Uterus (tissue), 4 donors: ENCODE data around the gene APOL1. TPM values are rescaled to one million over a fixed set of nuclear protein-coding genes. Genes with fewer than 3 reads are reported as not detected.
A peak's percentile ranks its signal among the peaks of the same experiment; 100 is the strongest.

Experiments
- DNase-seq, 2 donors: peaks; one replicate each; pipeline ENCODE4 v3.0.0-alpha.2; 2019 to 2020
- H3K27ac ChIP-seq, 2 donors: fragments of 200-600 bp; sonication (generic); 1 replicate in 1 of 2; 2 replicates in 1 of 2; pipeline ENCODE4 v1.5.1; 2016 to 2018
- H3K27me3 ChIP-seq, 2 donors: fragments of 200-600 bp; sonication (generic); one replicate each; pipeline ENCODE4 v1.5.1; 2018 to 2019; ENCODE audit warnings: control low read depth in 1 of 2
- H3K36me3 ChIP-seq, 2 donors: fragments of 200-600 bp; sonication (generic); one replicate each; pipeline ENCODE4 v1.5.1; 2019; ENCODE audit warnings: control low read depth in 1 of 2
- H3K4me1 ChIP-seq, 2 donors: fragments of 200-600 bp; sonication (generic); one replicate each; pipeline ENCODE4 v1.5.1; 2018 to 2019; ENCODE audit warnings: control low read depth in 1 of 2
- H3K4me3 ChIP-seq, 2 donors: fragments of 200-600 bp; sonication (generic); 1 replicate in 1 of 2; 2 replicates in 1 of 2; pipeline ENCODE4 v1.5.1; 2018 to 2019; ENCODE audit warnings: mild to moderate bottlenecking in 1 of 2
- H3K9me3 ChIP-seq, 2 donors: fragments of 200-600 bp; sonication (generic); one replicate each; pipeline ENCODE4 v1.5.1; 2019; ENCODE audit warnings: control low read depth in 1 of 2
- POLR2A ChIP-seq, 2 donors: fragments of 450-650 bp; IDR thresholded peaks; one replicate each; pipeline ENCODE4 v1.6.1; 2016; ENCODE audit warnings: antibody characterized with exemption in 2 of 2, mild to moderate bottlenecking in 1 of 2, moderate library complexity in 1 of 2
- intact Hi-C: fragments of 100-400 bp; cut with DNase I; formaldehyde crosslinking; loops from one replicate; pipeline ENCODE4 v1.15.1; 2023; ENCODE audit warnings: low total_unique reads
- total RNA-seq, 4 donors: library from RNA; depleted of rRNA in 3 of 4; stranded (reverse); fragments of >200 nt in 3 of 4; gene quantifications; one replicate each; pipeline versions ENCODE4 v1.1.0 to v1.2.4, GENCODE V29; 2014 to 2023
- TF ChIP-seq, protein P1 (sequence below), 4 experiments: fragments of 200-600 bp in 2 of 4; fragments of 450-650 bp in 2 of 4; sonication (generic) in 2 of 4; IDR thresholded peaks; one replicate each; pipeline ENCODE4 v1.5.1; 2016 to 2019; ENCODE audit warnings: antibody characterized with exemption in 4 of 4, mild to moderate bottlenecking in 2 of 4, moderate library complexity in 1 of 4
- donor health status: DM: yes; HTN: yes; CAD: no.

The APOL1 gene
- total RNA-seq, 4 donors from 2014 or later: 9.8 to 89.7 (median 19.9) TPM

DNA sequence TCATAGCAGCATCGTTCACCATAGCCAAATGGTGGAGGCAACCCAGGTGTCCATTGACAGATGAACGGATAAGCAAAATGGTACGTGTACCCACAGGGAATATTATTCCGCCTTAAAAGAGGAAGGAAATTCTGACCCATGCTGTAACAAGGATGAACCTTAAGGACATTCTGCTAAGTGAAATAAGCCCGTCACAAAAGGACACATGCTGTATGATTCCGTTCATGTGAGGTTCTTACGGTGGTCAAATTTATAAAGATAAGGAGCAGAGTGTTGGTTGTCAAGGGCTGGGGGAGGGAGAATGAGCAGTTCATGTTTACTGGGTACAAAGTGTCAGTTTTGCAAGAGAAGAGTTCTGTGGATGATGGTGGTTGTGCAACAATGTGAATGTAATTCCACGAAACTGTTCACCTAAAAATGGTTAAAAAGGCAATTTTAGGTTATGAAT lies 26.3 kb downstream of the APOL1 start:
- H3K4me3 ChIP-seq: no peak overlapping the region
- TF ChIP-seq POLR2A (IDR thresholded peaks at IDR 0.05): no peak
- TF ChIP-seq, protein P1, sequence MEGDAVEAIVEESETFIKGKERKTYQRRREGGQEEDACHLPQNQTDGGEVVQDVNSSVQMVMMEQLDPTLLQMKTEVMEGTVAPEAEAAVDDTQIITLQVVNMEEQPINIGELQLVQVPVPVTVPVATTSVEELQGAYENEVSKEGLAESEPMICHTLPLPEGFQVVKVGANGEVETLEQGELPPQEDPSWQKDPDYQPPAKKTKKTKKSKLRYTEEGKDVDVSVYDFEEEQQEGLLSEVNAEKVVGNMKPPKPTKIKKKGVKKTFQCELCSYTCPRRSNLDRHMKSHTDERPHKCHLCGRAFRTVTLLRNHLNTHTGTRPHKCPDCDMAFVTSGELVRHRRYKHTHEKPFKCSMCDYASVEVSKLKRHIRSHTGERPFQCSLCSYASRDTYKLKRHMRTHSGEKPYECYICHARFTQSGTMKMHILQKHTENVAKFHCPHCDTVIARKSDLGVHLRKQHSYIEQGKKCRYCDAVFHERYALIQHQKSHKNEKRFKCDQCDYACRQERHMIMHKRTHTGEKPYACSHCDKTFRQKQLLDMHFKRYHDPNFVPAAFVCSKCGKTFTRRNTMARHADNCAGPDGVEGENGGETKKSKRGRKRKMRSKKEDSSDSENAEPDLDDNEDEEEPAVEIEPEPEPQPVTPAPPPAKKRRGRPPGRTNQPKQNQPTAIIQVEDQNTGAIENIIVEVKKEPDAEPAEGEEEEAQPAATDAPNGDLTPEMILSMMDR (IDR thresholded peaks at IDR 0.05): no peak
- no peaks in the 10 kb centered on the region for H3K4me1 ChIP-seq
- no peaks in the 10 kb centered on the region for H3K27me3 ChIP-seq
- H3K36me3 ChIP-seq: no peaks in the 10 kb centered on the region
- H3K27ac ChIP-seq: peak overlapping the region in 1 of 2 donors; percentile 49
- peak in 1 of 2 donors; percentile 24 for DNase-seq
- no peaks in the 10 kb centered on the region for H3K9me3 ChIP-seq
- intact Hi-C loops: no loop called here

DNA sequence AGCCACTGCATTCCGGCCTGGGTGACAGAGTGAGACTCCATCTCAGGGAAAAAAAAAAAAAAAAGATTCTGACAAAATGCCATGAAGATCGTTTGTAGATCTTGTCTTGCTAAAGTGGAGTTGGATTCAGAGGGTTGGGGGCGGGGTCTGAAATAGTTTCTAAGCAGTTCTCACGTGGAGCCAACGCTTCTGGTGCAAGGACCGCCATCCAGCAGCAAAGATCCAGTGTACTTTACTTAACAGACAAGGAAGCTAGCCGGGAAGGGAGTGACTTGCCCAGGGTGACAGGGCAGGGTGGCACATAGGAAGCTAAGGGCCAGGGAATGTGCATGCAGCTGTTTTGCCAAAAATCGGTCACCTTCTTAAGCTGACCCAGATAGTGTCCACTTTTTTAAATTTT lies 27.4 kb downstream of the APOL1 start:
- peak in 1 of 2 donors; percentile 70 for DNase-seq
- intact Hi-C loops: no loop called here
- Histone ChIP-seq H3K27me3 (no peaks in the 10 kb centered on the region), H3K4me3 (no peak overlapping the region), H3K4me1 (no peaks in the 10 kb centered on the region), H3K36me3 (no peaks in the 10 kb centered on the region), H3K9me3 (no peaks in the 10 kb centered on the region), H3K27ac (peak overlapping the region in 1 of 2 donors; percentile 12)
- TF ChIP-seq, protein P1 (IDR thresholded peaks at IDR 0.05): no peak
- no peak for TF ChIP-seq POLR2A (IDR thresholded peaks at IDR 0.05)

DNA sequence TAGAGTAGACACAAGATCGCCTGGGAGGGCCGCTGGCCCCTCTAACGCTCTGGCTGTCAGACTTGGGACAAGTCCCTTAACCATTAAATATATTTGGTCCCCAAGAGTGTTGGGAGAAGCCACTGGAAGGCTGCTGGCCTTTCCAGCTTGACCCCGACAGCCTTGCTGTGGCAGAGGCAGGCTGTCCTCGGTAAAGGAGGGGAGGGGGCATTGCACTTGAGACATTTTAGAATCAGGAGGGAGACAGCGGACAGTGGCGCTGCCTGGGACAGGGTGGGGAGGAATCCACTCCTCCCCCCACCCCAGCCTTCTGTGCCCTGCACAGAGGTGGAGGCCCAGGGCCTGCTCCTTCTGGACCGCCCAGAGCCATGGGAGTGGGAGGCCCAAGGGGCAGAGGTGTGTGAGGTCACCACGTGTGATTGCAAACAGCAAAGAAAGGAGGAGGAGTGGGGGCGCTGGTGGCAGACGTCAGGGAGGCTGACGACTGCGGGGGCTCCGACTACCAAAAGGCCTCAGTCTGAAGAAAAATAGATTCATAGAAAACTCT lies 28.9 kb downstream of the APOL1 start:
- Histone ChIP-seq H3K4me1 (no peaks in the 10 kb centered on the region), H3K27me3 (no peaks in the 10 kb centered on the region), H3K9me3 (no peaks in the 10 kb centered on the region), H3K27ac (peak overlapping the region; percentile 2 to 35), H3K4me3 (no peak overlapping the region), H3K36me3 (no peaks in the 10 kb centered on the region)
- TF ChIP-seq, protein P1 (IDR thresholded peaks at IDR 0.05): no peak
- TF ChIP-seq POLR2A (IDR thresholded peaks at IDR 0.05): no peak
- intact Hi-C loops: no loop called here
- peak in 1 of 2 donors; percentile 17 for DNase-seq

DNA sequence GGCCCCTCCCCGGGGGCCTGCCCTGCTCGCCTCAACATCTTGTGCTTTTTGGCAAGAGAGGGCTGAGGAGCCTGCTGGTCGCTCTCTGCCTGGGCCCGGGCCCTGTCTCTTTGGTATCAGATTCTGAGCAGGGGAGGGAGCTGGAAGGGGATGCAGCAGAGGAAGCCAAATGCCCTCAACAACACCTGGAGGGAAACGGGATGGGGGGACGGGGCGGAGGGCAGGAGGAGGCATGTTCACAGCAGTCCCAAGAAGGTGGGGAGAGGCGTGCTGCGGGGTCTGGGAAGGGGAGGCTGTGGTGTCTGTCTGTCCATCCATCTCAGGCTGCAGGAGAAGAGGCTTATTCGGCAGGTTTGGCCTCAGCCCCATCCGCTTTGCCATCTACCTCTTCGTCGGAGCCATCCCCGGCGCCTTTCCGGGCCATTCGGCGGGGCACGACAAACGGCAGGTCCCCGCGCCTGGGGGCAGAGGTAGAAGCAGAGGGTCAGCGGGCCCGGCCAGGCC lies 29.4 kb downstream of the APOL1 start:
- Histone ChIP-seq H3K9me3 (no peaks in the 10 kb centered on the region), H3K27ac (peak overlapping the region; percentile 2 to 35), H3K4me1 (no peaks in the 10 kb centered on the region), H3K36me3 (no peaks in the 10 kb centered on the region), H3K27me3 (no peaks in the 10 kb centered on the region), H3K4me3 (no peak overlapping the region)
- intact Hi-C loops: no loop called here
- DNase-seq: no peak
- TF ChIP-seq, protein P1 (IDR thresholded peaks at IDR 0.05): no peak
- no peak for TF ChIP-seq POLR2A (IDR thresholded peaks at IDR 0.05)

DNA sequence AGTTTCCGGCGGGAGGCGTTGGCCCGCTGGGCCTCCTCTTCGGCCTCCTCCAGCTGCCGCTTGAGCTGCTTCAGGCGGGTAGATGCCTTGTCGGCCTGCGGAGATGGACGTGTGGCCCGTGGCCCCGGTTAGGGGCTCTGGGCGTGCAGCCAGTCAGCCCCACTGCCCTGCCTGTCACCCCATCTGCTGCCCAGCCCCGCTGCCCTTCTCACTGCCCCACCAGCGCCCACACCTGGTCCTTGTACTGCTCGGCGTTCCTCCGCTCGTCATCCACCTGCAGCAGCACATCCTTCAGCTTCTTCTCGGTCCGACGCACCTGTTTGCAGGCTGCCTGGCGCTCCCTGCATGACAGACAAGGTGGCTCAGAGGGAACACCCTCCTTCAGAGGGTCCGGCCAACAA lies 31.2 kb downstream of the APOL1 start:
- intact Hi-C loops: no loop called here
- Histone ChIP-seq H3K36me3 (no peaks in the 10 kb centered on the region), H3K4me3 (no peak overlapping the region), H3K4me1 (no peaks in the 10 kb centered on the region), H3K9me3 (no peaks in the 10 kb centered on the region), H3K27me3 (no peaks in the 10 kb centered on the region), H3K27ac (peak overlapping the region in 1 of 2 donors; percentile 70)
- no peak for DNase-seq
- TF ChIP-seq, protein P1 (IDR thresholded peaks at IDR 0.05): no peak
- no peak for TF ChIP-seq POLR2A (IDR thresholded peaks at IDR 0.05)
